Small intestine (tissue), 7 donors: ENCODE data around the gene TUBB4B. TPM values are rescaled to one million over a fixed set of nuclear protein-coding genes. Genes with fewer than 3 reads are reported as not detected.

ENCODE experiments used
- DNase-seq, 2 donors: peaks; one replicate each; pipeline versions ENCODE4 v3.0.0 to v3.0.0-alpha.2; 2013
- FAIRE-seq: peaks from 2 replicates; lab custom pipeline; 2012; peaks lifted over from hg19 to GRCh38; lab: Jason Lieb, UNC
- H3K27ac ChIP-seq, 3 donors: one replicate each; pipeline ENCODE4 v1.5.1; 2013; ENCODE audit warnings: low read length in 2 of 3, mild to moderate bottlenecking in 2 of 3, control low read depth in 1 of 3, inconsistent platforms in 1 of 3, low read depth in 1 of 3, moderate library complexity in 1 of 3
- H3K27me3 ChIP-seq, 3 donors: one replicate each; pipeline ENCODE4 v1.6.1; 2013; ENCODE audit warnings: low read length in 3 of 3, inconsistent platforms in 1 of 3; ENCODE audit not compliant: control insufficient read depth in 3 of 3, insufficient read depth in 3 of 3
- H3K36me3 ChIP-seq, 3 donors: one replicate each; pipeline ENCODE4 v1.6.1; 2013; ENCODE audit warnings: low read length in 3 of 3, inconsistent platforms in 1 of 3, low read depth in 1 of 3, mild to moderate bottlenecking in 1 of 3, moderate library complexity in 1 of 3; ENCODE audit not compliant: control insufficient read depth in 3 of 3, insufficient read depth in 2 of 3
- H3K4me1 ChIP-seq, 3 donors: one replicate each; pipeline ENCODE4 v1.6.1; 2013; ENCODE audit warnings: low read length in 2 of 3, inconsistent platforms in 1 of 3, low read depth in 1 of 3, mild to moderate bottlenecking in 1 of 3, moderate library complexity in 1 of 3; ENCODE audit not compliant: control insufficient read depth in 3 of 3, insufficient read depth in 2 of 3
- H3K4me3 ChIP-seq, 3 donors: one replicate each; pipeline ENCODE4 v1.5.1; 2013; ENCODE audit warnings: low read length in 3 of 3, control low read depth in 1 of 3, inconsistent platforms in 1 of 3, low read depth in 1 of 3, mild to moderate bottlenecking in 1 of 3, moderate library complexity in 1 of 3
- H3K9me3 ChIP-seq, 2 donors: one replicate each; pipeline ENCODE4 v1.6.1; 2013; ENCODE audit warnings: low read depth in 1 of 2, low read length in 1 of 2; ENCODE audit not compliant: control insufficient read depth in 2 of 2, insufficient read depth in 1 of 2
- WGBS, 3 donors: extraction: QIAGEN DNeasy Blood & Tissue Kit; methylation state at CpG; one replicate each; pipeline ENCODE4 v1.1.7; 2013; 5-methylcytosine and 5-hydroxymethylcytosine counted together
- polyA plus RNA-seq, 4 donors: library from polyadenylated mRNA; stranded (reverse) in 3 of 4; unstranded in 1 of 4; fragments of 200-250 nt in 3 of 4; fragments of 120-200 nt in 1 of 4; gene quantifications; one replicate each; pipeline versions ENCODE4 v1.2.1 to v1.2.3, GENCODE V29; 2013
- donor health status: healthy with polysubstance abuse.
- donor health status: control.
- donor health status: control.
- donor health status: Bipolar disorder and iron deficiency.
- donor health status: healthy.

Gene TUBB4B
- polyA plus RNA-seq, 4 donors = 365 to 445 (median 372) TPM

DNA sequence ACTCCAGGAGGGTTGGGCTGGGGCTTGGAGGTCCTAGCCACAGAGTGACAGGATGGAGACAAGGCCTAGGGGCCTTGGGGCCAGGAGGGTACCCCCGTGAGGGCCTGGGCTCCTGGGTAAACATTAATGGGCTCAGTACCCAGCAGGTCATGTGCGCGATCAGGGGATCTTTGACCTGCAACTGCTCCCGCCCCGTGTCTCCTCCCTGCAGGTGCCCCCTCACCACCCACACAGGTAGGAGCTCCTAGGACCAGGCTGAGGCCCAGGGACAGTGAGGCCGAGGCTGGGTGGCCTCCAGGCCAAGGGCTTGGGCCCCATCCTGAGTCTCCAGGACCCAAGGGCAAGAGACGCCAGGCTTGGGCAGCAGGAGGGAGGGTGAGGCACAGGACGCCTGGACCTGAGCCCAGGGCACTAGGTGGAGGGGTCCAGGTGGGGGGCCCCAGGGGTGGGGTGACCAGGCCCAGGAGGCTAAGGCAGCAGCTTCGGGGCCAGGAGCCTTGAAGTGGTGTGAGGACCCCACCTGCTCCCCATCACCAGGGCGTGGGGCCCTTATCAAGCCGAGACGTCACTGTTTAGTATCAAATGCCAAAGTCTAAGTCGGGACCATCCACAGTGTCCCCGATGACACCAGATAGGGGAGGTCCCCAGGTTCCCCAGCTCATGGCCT is 10.2 kb upstream of the TUBB4B start, which contains the start of gene SLC34A3:
Gene SLC34A3, plus strand, starts transcription at position 197 of the 667 bp plus-strand sequence. CDS start 802 bp downstream, outside the sequence.
- Histone ChIP-seq H3K4me1 (peaks cover 0 to 79% (median 11%) of the 10 kb centered on the region in 3 donors), H3K9me3 (no peaks in the 10 kb centered on the region), H3K36me3 (peaks cover 0 to 47% (median 0%) of the 10 kb centered on the region in 3 donors), H3K27me3 (no peaks in the 10 kb centered on the region), H3K27ac (peak within 1 kb of the TSS in 2 of 3 donors; percentile 5 to 95), H3K4me3 (peak within 1 kb of the TSS in 1 of 3 donors; percentile 21)
- FAIRE-seq = no peak
- 17 to 51% (median 28%) methylated on average over 14 of the region's 14 CpGs for WGBS, 3 donors
- peak; percentile 56 to 78 for DNase-seq

DNA sequence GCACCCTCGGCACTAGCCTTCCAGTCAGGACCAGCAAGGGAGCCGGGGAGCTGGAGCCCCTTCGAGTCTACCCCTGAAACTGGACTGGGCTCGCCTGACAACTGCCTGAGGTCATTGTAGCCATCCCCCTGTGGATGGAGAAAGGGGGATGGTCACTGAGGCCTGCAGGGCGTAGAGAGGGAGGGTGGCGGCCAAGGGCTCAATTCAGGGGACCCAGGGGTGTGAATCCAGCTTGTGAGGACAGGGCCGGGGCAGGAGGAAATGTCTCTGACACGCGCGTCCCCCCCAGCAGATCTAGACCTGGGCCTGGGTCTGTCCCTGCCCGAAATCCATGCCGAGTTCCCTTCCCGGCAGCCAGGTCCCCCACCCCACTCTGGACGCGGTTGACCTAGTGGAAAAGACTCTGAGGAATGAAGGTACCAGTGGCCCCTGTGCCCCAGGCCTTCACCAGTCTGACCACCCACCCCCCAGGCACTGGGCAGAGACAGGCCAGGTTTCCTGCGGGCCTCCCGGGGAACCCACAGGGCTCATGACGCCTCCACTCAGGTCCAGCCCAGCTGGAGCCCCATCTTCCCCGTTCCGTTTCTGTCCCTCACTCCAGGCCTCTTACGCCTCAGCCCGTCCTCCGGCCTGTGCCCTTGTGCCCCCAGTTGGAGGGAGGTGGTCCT is 9.6 kb upstream of the TUBB4B start:
- Histone ChIP-seq H3K27me3 (no peaks in the 10 kb centered on the region), H3K4me1 (peaks cover 0 to 74% (median 11%) of the 10 kb centered on the region in 3 donors), H3K36me3 (peaks cover 0 to 47% (median 0%) of the 10 kb centered on the region in 3 donors), H3K27ac (peak overlapping the region in 1 of 3 donors; percentile 95), H3K4me3 (no peak overlapping the region), H3K9me3 (no peaks in the 10 kb centered on the region)
- DNase-seq (no peak), FAIRE-seq (no peak)
- 78 to 84% (median 80%) methylated on average over 20 to 23 of the region's 23 CpGs for WGBS, 3 donors

DNA sequence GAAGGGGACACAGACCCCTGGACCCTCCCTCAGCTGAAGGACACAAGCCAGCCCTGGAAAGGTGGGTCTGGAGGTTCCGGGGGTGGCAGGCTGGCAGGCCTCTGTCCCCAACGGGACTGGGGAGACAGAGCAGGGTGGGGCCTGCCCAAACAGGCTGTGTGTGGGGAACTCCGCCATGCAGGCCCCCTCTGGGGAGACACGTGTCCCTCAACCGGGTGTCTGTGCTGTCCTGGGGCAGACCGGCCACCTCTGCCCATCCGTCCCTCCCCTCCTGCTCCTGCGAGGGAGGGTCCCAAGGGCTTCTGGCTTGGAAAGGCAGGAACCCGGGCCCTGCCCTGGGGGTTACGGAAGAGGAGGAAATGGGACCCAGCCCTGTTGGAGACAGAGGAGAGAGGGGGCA is 9.0 kb upstream of the TUBB4B start:
- H3K36me3 ChIP-seq = peaks cover 0 to 47% (median 0%) of the 10 kb centered on the region in 3 donors
- no peaks in the 10 kb centered on the region for H3K27me3 ChIP-seq
- H3K4me1 ChIP-seq = peaks cover 3 to 74% (median 11%) of the 10 kb centered on the region in 3 donors
- no peaks in the 10 kb centered on the region for H3K9me3 ChIP-seq
- DNase-seq (no peak), FAIRE-seq (no peak)
- WGBS, 3 donors = 54 to 75% (median 69%) methylated on average over 7 to 10 of the region's 10 CpGs
- no peak overlapping the region for H3K4me3 ChIP-seq
- peak overlapping the region in 1 of 3 donors; percentile 95 for H3K27ac ChIP-seq

DNA sequence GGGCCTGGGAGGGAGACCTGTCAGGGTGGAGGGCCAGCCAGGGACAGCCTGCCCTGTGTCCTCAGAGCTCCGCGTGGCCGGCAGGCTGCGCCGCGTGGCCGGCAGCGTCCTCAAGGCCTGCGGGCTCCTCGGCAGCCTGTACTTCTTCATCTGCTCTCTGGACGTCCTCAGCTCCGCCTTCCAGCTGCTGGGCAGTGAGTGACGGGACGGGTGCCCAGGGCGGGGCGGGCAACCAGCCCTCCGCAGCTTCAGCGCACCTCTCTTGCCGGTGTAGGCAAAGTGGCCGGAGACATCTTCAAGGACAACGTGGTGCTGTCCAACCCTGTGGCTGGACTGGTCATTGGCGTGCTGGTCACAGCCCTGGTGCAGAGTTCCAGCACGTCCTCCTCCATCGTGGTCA is 8.6 kb upstream of the TUBB4B start:
- Histone ChIP-seq H3K9me3 (no peaks in the 10 kb centered on the region), H3K27ac (peak overlapping the region in 1 of 3 donors; percentile 95), H3K4me3 (no peak overlapping the region), H3K4me1 (peaks cover 3 to 74% (median 11%) of the 10 kb centered on the region in 3 donors), H3K36me3 (peaks cover 0 to 47% (median 0%) of the 10 kb centered on the region in 3 donors), H3K27me3 (no peaks in the 10 kb centered on the region)
- peak in 1 of 2 donors; percentile 55 for DNase-seq
- WGBS, 3 donors = 18 to 73% (median 46%) methylated on average over 14 to 24 of the region's 24 CpGs
- no peak for FAIRE-seq

DNA sequence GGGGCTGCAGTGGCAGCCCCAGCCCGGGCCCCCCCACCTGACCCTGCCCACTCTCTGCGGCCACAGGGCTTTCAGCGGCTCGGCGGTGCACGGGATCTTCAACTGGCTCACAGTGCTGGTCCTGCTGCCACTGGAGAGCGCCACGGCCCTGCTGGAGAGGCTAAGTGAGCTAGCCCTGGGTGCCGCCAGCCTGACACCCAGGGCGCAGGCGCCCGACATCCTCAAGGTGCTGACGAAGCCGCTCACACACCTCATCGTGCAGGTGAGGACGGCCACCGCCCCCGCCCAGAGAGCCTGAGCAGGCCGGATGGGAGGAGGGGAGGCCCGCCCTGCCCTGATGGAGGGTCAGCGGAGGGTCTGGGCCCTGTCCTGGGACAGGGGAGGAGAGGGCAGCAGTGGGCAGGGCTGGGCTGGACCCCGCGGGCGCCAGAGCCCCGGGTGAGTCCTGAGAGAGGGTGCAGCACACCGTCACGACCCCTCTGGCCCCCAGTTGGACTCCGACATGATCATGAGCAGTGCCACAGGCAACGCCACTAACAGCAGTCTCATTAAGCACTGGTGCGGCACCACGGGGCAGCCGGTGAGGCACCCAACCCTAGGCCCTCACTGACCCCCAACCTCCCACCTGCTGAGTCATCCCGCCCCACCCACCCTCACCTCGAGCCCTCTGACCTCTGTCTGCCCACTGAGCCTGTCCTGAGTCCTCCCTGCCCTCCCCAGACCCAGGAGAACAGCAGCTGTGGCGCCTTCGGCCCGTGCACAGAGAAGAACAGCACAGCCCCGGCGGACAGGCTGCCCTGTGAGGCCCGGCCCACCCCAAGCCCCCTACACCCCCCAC is 7.7 kb upstream of the TUBB4B start:
- Histone ChIP-seq H3K9me3 (no peaks in the 10 kb centered on the region), H3K4me1 (peaks cover 3 to 74% (median 11%) of the 10 kb centered on the region in 3 donors), H3K27me3 (no peaks in the 10 kb centered on the region), H3K27ac (peak overlapping the region in 1 of 3 donors; percentile 54), H3K4me3 (peak overlapping the region in 1 of 3 donors; percentile 23), H3K36me3 (peaks cover 0 to 50% (median 0%) of the 10 kb centered on the region in 3 donors)
- whole genome bisulfite sequencing, 3 donors = 28 to 76% (median 52%) methylated on average over 29 to 40 of the region's 40 CpGs
- DNase-seq (no peak), FAIRE-seq (no peak)

DNA sequence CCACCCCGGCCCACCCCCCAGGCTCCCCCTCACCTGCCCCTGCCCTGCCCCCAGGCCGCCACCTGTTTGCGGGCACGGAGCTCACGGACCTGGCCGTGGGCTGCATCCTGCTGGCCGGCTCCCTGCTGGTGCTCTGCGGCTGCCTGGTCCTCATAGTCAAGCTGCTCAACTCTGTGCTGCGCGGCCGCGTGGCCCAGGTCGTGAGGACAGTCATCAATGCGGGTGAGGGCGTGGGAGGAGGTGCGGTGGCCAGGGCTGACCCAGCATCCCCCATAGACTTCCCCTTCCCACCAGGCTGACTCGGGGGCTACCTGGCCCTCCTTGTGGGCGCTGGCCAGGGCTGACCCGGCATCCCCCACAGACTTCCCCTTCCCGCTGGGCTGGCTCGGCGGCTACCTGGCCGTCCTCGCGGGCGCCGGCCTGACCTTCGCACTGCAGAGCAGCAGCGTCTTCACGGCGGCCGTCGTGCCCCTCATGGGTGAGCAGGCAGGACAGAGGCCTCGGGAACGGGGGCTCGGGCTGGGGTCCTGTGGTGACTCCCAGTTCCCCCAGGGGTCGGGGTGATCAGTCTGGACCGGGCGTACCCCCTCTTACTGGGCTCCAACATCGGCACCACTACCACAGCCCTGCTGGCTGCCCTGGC is 6.9 kb upstream of the TUBB4B start:
- DNase-seq (peak in 1 of 2 donors; percentile 47), FAIRE-seq (no peak)
- Histone ChIP-seq H3K4me3 (peak overlapping the region in 1 of 3 donors; percentile 73), H3K27me3 (no peaks in the 10 kb centered on the region), H3K27ac (peak overlapping the region in 1 of 3 donors; percentile 90), H3K4me1 (peaks cover 3 to 74% (median 11%) of the 10 kb centered on the region in 3 donors), H3K9me3 (no peaks in the 10 kb centered on the region), H3K36me3 (peaks cover 0 to 58% (median 0%) of the 10 kb centered on the region in 3 donors)
- WGBS, 3 donors = 13 to 54% (median 31%) methylated on average over 37 to 40 of the region's 40 CpGs

DNA sequence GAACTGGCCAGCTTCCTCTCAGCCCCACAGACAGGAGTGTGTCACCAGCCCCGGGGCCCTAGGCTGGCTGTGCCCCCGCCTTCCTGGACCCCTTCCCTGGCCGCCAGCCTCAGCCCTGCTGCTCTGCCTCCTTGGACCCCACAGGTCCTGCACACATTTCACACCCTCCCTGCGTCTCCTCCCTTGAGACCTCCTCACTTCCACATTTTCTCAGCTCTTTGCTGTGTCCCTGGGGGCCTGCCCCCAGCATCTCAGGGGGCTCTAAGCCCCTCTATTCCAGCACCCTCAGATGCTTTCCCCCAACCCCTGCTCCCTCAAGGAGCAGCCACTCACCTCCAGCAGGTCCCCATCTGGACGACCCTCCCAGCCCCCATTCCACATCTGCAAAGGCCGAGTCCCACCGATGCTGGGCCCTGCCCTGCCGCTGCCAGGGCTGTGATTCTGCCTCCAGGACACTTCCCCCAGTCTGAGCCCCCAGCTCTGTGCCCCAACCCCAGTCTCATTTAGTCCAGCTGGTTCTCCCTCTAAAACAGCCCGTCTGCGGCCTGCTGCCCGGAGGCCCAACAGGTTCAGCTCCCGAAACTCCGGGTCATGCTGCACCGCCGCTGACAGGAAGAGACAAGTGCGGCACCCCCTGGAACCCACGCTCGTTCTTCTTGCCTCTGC is 6.2 kb upstream of the TUBB4B start:
- DNase-seq (peak in 1 of 2 donors; percentile 48), FAIRE-seq (no peak)
- Histone ChIP-seq H3K27me3 (no peaks in the 10 kb centered on the region), H3K36me3 (peaks cover 0 to 59% (median 0%) of the 10 kb centered on the region in 3 donors), H3K4me3 (peak overlapping the region in 1 of 3 donors; percentile 73), H3K9me3 (no peaks in the 10 kb centered on the region), H3K27ac (peak overlapping the region in 1 of 3 donors; percentile 90), H3K4me1 (peaks cover 3 to 71% (median 10%) of the 10 kb centered on the region in 3 donors)
- 67 to 79% (median 70%) methylated on average over 16 to 18 of the region's 18 CpGs for WGBS, 3 donors
